Mammary epithelial cell (primary cell): ENCODE measurements around the gene C1GALT1.

Experiments used
- EZH2 ChIP-seq: IDR thresholded peaks from 2 replicates; pipeline ENCODE4 v1.6.1; 2012; ENCODE audit warnings: low read length, inconsistent platforms, borderline replicate concordance
- TF ChIP-seq, protein P1 (sequence below), 2 donors: IDR thresholded peaks in 1 of 2; conservative IDR thresholded peaks in 1 of 2; 2 replicates each; pipeline ENCODE4 v1.5.1; 2011 to 2012; ENCODE audit warnings: inconsistent platforms in 2 of 2, low read length in 2 of 2, mild to moderate bottlenecking in 2 of 2, control low read depth in 1 of 2, low read depth in 1 of 2; ENCODE audit not compliant: insufficient read depth in 1 of 2; ENCODE audit errors: extremely low read depth in 1 of 2

DNA sequence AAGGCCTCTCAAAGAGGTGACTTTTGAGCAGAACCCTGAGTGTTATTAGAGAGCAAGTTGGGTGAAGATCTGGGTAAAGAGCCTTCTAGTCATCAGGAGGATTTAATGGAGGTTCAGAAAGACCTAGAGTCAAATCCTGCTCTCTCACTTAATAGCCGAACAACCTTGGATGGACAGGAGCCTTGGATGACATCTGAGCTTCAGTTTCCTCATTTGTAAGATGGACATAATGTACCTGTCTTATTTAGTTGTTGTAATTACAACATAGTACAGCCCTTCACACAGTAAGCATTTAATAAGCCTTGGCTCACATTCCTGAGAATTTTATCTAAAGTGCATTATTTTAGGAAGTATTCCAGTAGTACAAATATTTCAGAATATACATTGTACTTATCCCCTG lies 57.0 kb downstream of the C1GALT1 start:
- TF ChIP-seq, protein P1, sequence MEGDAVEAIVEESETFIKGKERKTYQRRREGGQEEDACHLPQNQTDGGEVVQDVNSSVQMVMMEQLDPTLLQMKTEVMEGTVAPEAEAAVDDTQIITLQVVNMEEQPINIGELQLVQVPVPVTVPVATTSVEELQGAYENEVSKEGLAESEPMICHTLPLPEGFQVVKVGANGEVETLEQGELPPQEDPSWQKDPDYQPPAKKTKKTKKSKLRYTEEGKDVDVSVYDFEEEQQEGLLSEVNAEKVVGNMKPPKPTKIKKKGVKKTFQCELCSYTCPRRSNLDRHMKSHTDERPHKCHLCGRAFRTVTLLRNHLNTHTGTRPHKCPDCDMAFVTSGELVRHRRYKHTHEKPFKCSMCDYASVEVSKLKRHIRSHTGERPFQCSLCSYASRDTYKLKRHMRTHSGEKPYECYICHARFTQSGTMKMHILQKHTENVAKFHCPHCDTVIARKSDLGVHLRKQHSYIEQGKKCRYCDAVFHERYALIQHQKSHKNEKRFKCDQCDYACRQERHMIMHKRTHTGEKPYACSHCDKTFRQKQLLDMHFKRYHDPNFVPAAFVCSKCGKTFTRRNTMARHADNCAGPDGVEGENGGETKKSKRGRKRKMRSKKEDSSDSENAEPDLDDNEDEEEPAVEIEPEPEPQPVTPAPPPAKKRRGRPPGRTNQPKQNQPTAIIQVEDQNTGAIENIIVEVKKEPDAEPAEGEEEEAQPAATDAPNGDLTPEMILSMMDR (conservative IDR thresholded peaks at IDR 0.05 in 1 of 2, IDR thresholded peaks at IDR 0.05 in 1 of 2; ENCODE audit: extremely low read depth in 1 of 2, insufficient read depth in 1 of 2, low read depth in 1 of 2, low read length in 2 of 2): no peak
- TF ChIP-seq EZH2: no peak
